Activated B cell treated with CpG ODN at 0.5 μM for 24 hours (primary cell): ENCODE data around the gene RALGAPA2. TPM values are rescaled to one million over a fixed set of nuclear protein-coding genes. Genes with fewer than 3 reads are reported as not detected.

Experiments used
- ATAC-seq: fragments of 200-7000 bp; cut with Tn5 transposase; one replicate; pipeline ENCODE4 v1.10.0; 2021; ENCODE audit warnings: low read depth, mild to moderate bottlenecking, moderate library complexity
- CTCF ChIA-PET: fragments of 350-600 bp; sonication (Branson Sonifier 250); formaldehyde crosslinking; loops from one replicate; lab custom pipeline; 2021; ENCODE audit warnings: antibody characterized with exemption; lab: Charles Lee
- POLR2A ChIA-PET: fragments of 350-600 bp; sonication (Branson Sonifier 250); formaldehyde crosslinking; loops from one replicate; lab custom pipeline; 2021; ENCODE audit warnings: antibody characterized with exemption; lab: Charles Lee
- DNase-seq: peaks from one replicate; pipeline ENCODE4 v3.0.0; 2022
- H3K27ac Mint-ChIP-seq: one replicate; pipeline ENCODE4 v1.8.0; 2020; ENCODE audit warnings: mixed read lengths
- H3K27me3 Mint-ChIP-seq: one replicate; pipeline ENCODE4 v1.8.0; 2021; ENCODE audit warnings: mixed read lengths
- H3K36me3 Mint-ChIP-seq: one replicate; pipeline ENCODE4 v1.8.0; 2021; ENCODE audit warnings: low read depth, mixed read lengths
- H3K4me1 Mint-ChIP-seq: one replicate; pipeline ENCODE4 v1.8.0; 2021; ENCODE audit warnings: mixed read lengths
- H3K4me3 Mint-ChIP-seq: one replicate; pipeline ENCODE4 v1.8.0; 2020; ENCODE audit warnings: mild to moderate bottlenecking, mixed read lengths
- H3K9me3 Mint-ChIP-seq: one replicate; pipeline ENCODE4 v1.8.0; 2020; ENCODE audit warnings: mixed read lengths
- intact Hi-C: fragments of 100-400 bp; cut with micrococcal nuclease; formaldehyde crosslinking; loops from one replicate; pipeline ENCODE4 v1.15.1; 2024
- total RNA-seq: library from RNA; stranded (reverse); gene quantifications from 2 replicates; pipeline ENCODE4 v1.2.3, GENCODE V29; 2022
- TF ChIP-seq, protein P1 (sequence below): fragments of 200-600 bp; IDR thresholded peaks from one replicate; pipeline ENCODE4 v1.8.0; 2022; ENCODE audit warnings: antibody characterized with exemption, mild to moderate bottlenecking

RALGAPA2 gene
- total RNA-seq, 1 donor from 2014 or later: 19.2 TPM

DNA sequence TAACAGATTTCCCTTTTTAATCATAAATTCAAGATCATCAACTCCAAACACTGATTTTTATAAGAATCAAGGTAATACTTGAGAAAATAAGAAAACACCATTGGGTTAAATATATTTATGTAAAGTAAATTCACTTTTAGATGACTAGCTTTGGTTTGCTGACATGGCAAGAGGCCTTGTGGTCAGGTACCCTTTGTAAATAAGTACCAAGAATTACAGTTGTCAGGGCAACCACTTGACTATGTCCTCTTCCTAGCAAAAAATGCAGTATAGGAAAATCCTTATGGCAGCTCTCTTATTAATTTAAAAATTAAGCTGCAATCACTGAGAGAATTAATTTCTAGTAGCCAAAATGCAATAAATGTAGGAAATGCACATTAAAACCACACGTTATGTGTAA is 190.7 kb downstream of the RALGAPA2 start:
- TF ChIP-seq, protein P1, sequence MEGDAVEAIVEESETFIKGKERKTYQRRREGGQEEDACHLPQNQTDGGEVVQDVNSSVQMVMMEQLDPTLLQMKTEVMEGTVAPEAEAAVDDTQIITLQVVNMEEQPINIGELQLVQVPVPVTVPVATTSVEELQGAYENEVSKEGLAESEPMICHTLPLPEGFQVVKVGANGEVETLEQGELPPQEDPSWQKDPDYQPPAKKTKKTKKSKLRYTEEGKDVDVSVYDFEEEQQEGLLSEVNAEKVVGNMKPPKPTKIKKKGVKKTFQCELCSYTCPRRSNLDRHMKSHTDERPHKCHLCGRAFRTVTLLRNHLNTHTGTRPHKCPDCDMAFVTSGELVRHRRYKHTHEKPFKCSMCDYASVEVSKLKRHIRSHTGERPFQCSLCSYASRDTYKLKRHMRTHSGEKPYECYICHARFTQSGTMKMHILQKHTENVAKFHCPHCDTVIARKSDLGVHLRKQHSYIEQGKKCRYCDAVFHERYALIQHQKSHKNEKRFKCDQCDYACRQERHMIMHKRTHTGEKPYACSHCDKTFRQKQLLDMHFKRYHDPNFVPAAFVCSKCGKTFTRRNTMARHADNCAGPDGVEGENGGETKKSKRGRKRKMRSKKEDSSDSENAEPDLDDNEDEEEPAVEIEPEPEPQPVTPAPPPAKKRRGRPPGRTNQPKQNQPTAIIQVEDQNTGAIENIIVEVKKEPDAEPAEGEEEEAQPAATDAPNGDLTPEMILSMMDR: no peak
- Mint-ChIP-seq H3K27me3 (no peaks in the 10 kb centered on the region), H3K4me3 (no peak overlapping the region), H3K9me3 (no peaks in the 10 kb centered on the region), H3K36me3 (peaks cover 36% of the 10 kb centered on the region), H3K4me1 (no peaks in the 10 kb centered on the region), H3K27ac (no peak overlapping the region)
- no peak for ATAC-seq
- intact Hi-C loops: no loop called here
- DNase-seq: no peak
- POLR2A ChIA-PET: no interaction called here
- CTCF ChIA-PET: no interaction called here

DNA sequence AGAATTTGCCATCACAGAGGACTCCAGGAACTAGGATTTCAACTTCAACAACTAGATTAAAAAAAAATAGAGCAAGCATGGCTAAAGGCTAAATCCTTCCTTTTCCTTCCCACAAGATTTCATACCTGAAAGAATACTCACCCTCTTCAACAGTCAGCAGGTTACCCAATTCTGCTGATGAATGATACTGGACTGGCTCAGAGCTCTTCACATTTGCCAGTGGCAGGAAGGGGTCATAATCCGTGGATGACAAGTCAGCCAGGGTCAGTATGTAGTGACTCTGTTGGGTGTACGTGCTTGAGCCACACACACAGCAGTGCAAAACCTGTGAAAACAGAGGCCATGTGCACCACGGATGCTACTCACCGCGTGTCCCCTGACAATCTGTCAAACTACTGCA is 191.7 kb downstream of the RALGAPA2 start:
- TF ChIP-seq, protein P1: no peak
- H3K4me1 Mint-ChIP-seq: no peaks in the 10 kb centered on the region
- no peak overlapping the region for H3K27ac Mint-ChIP-seq
- ChIA-PET CTCF (no interaction called here), POLR2A (no interaction called here)
- H3K36me3 Mint-ChIP-seq: peaks cover 43% of the 10 kb centered on the region
- no peak for ATAC-seq
- intact Hi-C loops: no loop called here
- no peak for DNase-seq
- H3K27me3 Mint-ChIP-seq: no peaks in the 10 kb centered on the region
- H3K4me3 Mint-ChIP-seq: no peak overlapping the region
- no peaks in the 10 kb centered on the region for H3K9me3 Mint-ChIP-seq

DNA sequence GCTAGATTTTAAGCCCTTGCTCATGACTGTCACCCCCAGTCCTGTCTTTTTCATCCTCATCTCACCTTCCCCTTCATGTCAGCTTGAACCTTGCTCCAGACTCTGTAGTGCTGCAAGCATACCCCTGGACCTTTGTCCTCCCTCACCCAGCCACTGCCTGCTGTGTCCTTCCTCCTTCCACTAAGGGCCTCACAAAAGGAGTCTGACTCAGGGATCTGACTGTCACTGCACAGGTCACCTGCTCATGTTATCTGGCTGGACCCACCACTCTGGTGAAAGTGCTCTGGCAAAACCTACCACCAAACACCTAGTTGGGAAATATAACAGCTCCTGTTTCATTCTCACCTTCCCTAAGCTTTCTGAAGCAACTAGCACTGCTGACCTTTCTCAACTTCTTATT is 193.2 kb downstream of the RALGAPA2 start:
- ChIA-PET POLR2A (no interaction called here), CTCF (no interaction called here)
- Mint-ChIP-seq H3K27ac (no peak overlapping the region), H3K9me3 (peaks cover 3% of the 10 kb centered on the region), H3K27me3 (no peaks in the 10 kb centered on the region), H3K4me1 (no peaks in the 10 kb centered on the region), H3K36me3 (peaks cover 54% of the 10 kb centered on the region), H3K4me3 (no peak overlapping the region)
- TF ChIP-seq, protein P1: no peak
- DNase-seq (no peak), ATAC-seq (no peak)
- intact Hi-C loops: no loop called here

DNA sequence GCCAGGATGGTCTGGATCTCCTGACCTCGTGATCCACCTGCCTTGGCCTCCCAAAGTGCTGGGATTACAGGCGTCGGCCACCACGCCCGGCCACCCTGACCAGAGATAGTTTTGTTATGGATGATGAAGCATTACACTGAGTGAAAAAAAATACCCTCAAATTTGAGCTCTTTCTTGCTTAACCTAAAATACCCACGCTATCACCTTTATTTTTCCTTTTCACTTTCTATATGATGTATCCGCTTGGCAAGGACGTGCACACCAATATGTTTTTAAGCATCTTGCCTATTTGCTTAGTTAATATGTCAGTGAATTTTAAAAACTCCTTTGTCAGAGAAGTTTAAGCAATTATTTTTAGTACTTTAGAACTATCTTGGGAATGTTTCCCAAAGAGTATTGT is 194.2 kb downstream of the RALGAPA2 start:
- DNase-seq (no peak), ATAC-seq (no peak)
- Mint-ChIP-seq H3K4me3 (no peak overlapping the region), H3K27ac (no peak overlapping the region), H3K4me1 (no peaks in the 10 kb centered on the region), H3K9me3 (peaks cover 6% of the 10 kb centered on the region), H3K27me3 (no peaks in the 10 kb centered on the region), H3K36me3 (peaks cover 62% of the 10 kb centered on the region)
- POLR2A ChIA-PET: no interaction called here
- TF ChIP-seq, protein P1: no peak
- CTCF ChIA-PET: no interaction called here
- intact Hi-C loops: no loop called here

DNA sequence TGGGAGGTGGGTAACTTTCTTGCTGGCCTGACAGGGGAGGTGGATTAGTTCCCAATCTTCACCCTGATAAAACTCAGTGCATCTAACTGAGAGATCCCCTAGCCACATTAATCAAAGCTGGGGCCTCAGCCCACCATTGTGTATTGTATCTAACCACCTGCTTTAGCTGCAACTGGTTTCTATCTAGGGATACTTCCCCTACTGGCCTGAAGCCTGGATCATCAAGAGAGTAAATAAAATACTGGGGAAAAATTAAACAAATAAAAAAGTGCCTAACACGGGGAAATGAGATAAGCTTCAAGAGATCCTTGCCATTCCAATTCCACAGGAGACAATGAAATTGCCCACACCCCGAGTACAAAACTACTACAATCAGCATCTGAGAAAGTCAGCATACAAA is 195.1 kb downstream of the RALGAPA2 start:
- Mint-ChIP-seq H3K36me3 (peaks cover 71% of the 10 kb centered on the region), H3K27ac (no peak overlapping the region), H3K9me3 (peaks cover 6% of the 10 kb centered on the region), H3K27me3 (no peaks in the 10 kb centered on the region), H3K4me1 (no peaks in the 10 kb centered on the region), H3K4me3 (no peak overlapping the region)
- CTCF ChIA-PET: no interaction called here
- TF ChIP-seq, protein P1: no peak
- POLR2A ChIA-PET: no interaction called here
- DNase-seq: no peak
- ATAC-seq: no peak
- intact Hi-C loops: no loop called here
